Epithelial cell of proximal tubule (primary cell): Measurements from ENCODE around the gene TM9SF4. TPM values are rescaled to one million over a fixed set of nuclear protein-coding genes. Genes with fewer than 3 reads are reported as not detected.
"Not testable (repeated sequence)": the region's sequence is repeated elsewhere in the genome, so short reads cannot be mapped to it uniquely, and the experiment has no call there.

ENCODE experiments used
- DNase-seq: peaks from one replicate; pipeline ENCODE4 v3.0.0-alpha.2; 2011; ENCODE audit warnings: low read depth
- H3K4me3 ChIP-seq: 2 replicates; pipeline ENCODE4 v1.5.1; 2011; ENCODE audit warnings: low read depth, mild to moderate bottlenecking, low read length
- total RNA-seq: library from RNA; depleted of rRNA; stranded (reverse); fragments of >200 nt; gene quantifications from 2 replicates; pipeline ENCODE4 v1.2.3, GENCODE V29; 2015
- TF ChIP-seq, protein P1 (sequence below): conservative IDR thresholded peaks from 2 replicates; pipeline ENCODE4 v1.5.1; 2012; ENCODE audit warnings: low read depth, mild to moderate bottlenecking, low read length

Gene TM9SF4
- total RNA-seq, 1 donor from 2014 or later = 25.7 TPM

DNA sequence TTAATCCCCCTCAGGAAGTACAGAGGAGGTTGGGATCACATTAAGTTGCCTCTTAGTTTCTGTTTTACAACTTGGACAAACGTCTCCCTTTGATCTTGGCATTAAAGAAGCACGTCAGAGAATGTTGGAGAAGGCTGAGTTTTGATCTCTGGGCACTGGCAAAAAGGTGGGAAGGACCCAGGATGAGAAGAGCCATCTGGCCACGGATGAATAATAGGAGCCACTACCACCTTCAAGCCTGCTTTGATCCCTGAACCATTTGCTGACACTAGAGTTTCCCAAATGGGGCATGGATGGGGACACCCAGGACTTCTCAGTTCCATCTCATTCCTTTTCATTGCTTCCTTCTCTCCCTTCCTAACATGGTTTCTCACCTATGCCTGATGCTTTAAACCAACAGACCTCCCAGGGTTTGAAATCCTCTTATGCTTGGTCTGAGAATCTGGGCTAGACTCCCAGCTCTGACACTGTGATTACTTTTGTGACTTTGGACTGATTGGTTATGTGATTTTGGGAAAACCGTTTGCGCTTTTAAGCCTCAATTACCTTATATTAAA, 5.8 kb downstream of the TM9SF4 start:
- TF ChIP-seq, protein P1, sequence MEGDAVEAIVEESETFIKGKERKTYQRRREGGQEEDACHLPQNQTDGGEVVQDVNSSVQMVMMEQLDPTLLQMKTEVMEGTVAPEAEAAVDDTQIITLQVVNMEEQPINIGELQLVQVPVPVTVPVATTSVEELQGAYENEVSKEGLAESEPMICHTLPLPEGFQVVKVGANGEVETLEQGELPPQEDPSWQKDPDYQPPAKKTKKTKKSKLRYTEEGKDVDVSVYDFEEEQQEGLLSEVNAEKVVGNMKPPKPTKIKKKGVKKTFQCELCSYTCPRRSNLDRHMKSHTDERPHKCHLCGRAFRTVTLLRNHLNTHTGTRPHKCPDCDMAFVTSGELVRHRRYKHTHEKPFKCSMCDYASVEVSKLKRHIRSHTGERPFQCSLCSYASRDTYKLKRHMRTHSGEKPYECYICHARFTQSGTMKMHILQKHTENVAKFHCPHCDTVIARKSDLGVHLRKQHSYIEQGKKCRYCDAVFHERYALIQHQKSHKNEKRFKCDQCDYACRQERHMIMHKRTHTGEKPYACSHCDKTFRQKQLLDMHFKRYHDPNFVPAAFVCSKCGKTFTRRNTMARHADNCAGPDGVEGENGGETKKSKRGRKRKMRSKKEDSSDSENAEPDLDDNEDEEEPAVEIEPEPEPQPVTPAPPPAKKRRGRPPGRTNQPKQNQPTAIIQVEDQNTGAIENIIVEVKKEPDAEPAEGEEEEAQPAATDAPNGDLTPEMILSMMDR = no peak
- no peak for DNase-seq
- H3K4me3 ChIP-seq = no peak overlapping the region

GRCh38 chr20:32116079-32116521, 6.6 kb downstream of the TM9SF4 start:
- no peak for DNase-seq
- TF ChIP-seq, protein P1 = no peak
- no peak overlapping the region for H3K4me3 ChIP-seq

GRCh38 chr20:32116796-32117195, 7.3 kb downstream of the TM9SF4 start:
- H3K4me3 ChIP-seq, DNase-seq: not testable (repeated sequence)

DNA sequence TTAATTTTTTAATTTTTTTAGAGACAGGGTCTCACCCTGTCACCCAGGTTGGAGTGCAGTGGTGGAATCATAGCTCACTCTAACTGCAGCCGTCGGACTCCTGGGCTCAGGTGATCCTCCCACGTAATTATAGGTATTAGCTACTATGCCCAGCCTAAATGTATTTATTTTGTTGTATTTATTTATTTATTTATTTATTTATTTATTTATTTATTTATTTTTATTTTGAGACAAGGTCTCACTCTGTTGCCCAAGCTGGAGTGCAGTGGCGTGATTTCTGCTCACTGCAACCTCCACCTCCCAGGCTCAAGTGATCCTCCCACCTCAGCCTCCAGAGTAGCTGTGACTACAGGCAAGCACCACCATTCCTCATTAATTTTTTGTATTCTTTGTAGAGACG, 8.9 kb downstream of the TM9SF4 start:
- not testable (repeated sequence) for H3K4me3 ChIP-seq, DNase-seq

- H3K4me3 ChIP-seq = no peak overlapping the region
- TF ChIP-seq, protein P1 = no peak
- DNase-seq = no peak
Observed at GRCh38 chr20:32119734-32120133, 10.2 kb downstream of the TM9SF4 start.

DNA sequence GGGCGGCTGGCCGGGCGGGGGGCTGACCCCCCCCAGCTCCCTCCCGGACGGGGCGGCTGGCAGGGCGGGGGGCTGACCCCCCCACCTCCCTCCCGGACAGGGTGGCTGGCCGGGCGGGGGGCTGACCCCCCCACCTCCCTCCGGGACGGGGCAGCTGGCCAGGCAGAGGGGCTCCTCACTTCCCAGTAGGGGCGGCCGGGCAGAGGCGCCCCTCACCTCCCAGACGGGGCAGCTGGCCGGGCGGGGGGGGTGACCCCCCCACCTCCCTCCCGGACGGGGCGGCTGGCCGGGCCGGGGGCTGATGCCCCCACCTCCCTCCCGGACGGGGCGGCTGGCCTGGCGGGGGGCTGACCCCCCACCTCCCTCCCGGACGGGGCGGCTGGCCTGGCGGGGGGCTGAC, 12.4 kb downstream of the TM9SF4 start:
- not testable (repeated sequence) for H3K4me3 ChIP-seq, DNase-seq

GRCh38 chr20:32123088-32123487, 13.6 kb downstream of the TM9SF4 start:
- no peak overlapping the region for H3K4me3 ChIP-seq
- TF ChIP-seq, protein P1 = no peak
- no peak for DNase-seq

DNA sequence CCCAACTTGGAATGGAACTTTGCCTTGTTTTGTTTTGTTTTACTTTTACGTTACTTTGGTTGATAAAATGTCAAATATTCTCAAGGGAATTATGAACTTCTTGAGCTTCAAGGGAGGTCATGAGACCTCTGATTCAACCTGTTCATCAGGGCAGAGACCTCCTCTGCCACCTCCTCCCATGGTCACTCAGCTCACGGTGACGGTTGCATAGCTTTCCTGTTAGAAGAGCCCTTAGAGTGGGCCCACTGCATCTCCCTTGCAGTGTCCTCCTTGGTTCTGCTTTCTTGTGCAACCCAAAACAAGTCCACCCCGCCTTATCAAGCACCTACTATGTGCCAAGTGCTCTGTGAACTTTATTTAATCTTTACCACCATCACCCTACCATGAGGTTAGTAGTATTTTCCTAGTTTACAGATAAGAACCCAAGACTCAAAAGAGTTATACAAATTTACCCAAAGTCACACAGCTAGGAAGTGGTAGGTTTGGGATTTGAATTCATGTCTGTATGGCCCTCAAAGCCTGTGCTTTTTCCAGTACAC, 15.5 kb downstream of the TM9SF4 start:
- H3K4me3 ChIP-seq = no peak overlapping the region
- TF ChIP-seq, protein P1 = no peak
- DNase-seq = no peak
